ENCODE measurements around the gene EHF. TPM values are rescaled to one million over a fixed set of nuclear protein-coding genes. Genes with fewer than 3 reads are reported as not detected.

EHF gene
- total and polyA plus RNA-seq, 9 donors = 0.06 to 102 (median 5.9) TPM; not detected in 1

- 66 to 74% (median 72%) methylated on average over 3 of the region's 3 CpGs for WGBS, 3 donors
- intact Hi-C loops (cut with DNase I) = no loop called here
These were observed 48.6 kb downstream of the EHF start for GRCh38 chr11:34669458-34669857.

GRCh38 chr11:34671117-34671516, 50.2 kb downstream of the EHF start:
- no peak for DNase-seq
- H3K27me3 ChIP-seq = no peaks in the 10 kb centered on the region
- TF ChIP-seq EP300 (IDR thresholded peaks at IDR 0.05) = no peak
- TF ChIP-seq POLR2A (IDR thresholded peaks at IDR 0.05) = no peak
- TF ChIP-seq CTCF (IDR thresholded peaks at IDR 0.05) = no peak
- WGBS, 3 donors = 43 to 66% (median 61%) methylated on average over 1 of the region's 1 CpG
- H3K4me3 ChIP-seq = no peak overlapping the region
- H3K4me1 ChIP-seq (ENCODE audit: insufficient read depth) = no peaks in the 10 kb centered on the region
- intact Hi-C loops (cut with DNase I) = no loop called here
- H3K27ac ChIP-seq = no peak overlapping the region
- H3K9me3 ChIP-seq = no peaks in the 10 kb centered on the region
- H3K36me3 ChIP-seq = no peaks in the 10 kb centered on the region

More at GRCh38 chr11:34669458-34669857, 48.6 kb downstream of the EHF start:
- H3K4me1 ChIP-seq (ENCODE audit: insufficient read depth) = no peaks in the 10 kb centered on the region
- no peak overlapping the region for H3K4me3 ChIP-seq
- no peaks in the 10 kb centered on the region for H3K36me3 ChIP-seq
- no peaks in the 10 kb centered on the region for H3K27me3 ChIP-seq
- TF ChIP-seq EP300 (IDR thresholded peaks at IDR 0.05) (no peak), CTCF (IDR thresholded peaks at IDR 0.05) (no peak)
- H3K9me3 ChIP-seq = no peaks in the 10 kb centered on the region
- H3K27ac ChIP-seq = no peak overlapping the region
- DNase-seq = no peak

- Histone ChIP-seq H3K4me1 (ENCODE audit: insufficient read depth) (no peaks in the 10 kb centered on the region), H3K27me3 (no peaks in the 10 kb centered on the region), H3K27ac (no peak overlapping the region), H3K4me3 (no peak overlapping the region), H3K36me3 (no peaks in the 10 kb centered on the region), H3K9me3 (no peaks in the 10 kb centered on the region)
- intact Hi-C loops (cut with DNase I) = no loop called here
- no peak for TF ChIP-seq POLR2A (IDR thresholded peaks at IDR 0.05)
- TF ChIP-seq EP300 (IDR thresholded peaks at IDR 0.05) = no peak
- no peak for TF ChIP-seq CTCF (IDR thresholded peaks at IDR 0.05)
- no peak for DNase-seq
- 45 to 70% (median 66%) methylated on average over 1 of the region's 1 CpG for WGBS, 3 donors
These were observed 51.1 kb downstream of the EHF start for GRCh38 chr11:34671946-34672345.

- Histone ChIP-seq H3K4me1 (ENCODE audit: insufficient read depth) (no peaks in the 10 kb centered on the region), H3K27ac (no peak overlapping the region), H3K36me3 (no peaks in the 10 kb centered on the region), H3K9me3 (no peaks in the 10 kb centered on the region), H3K27me3 (no peaks in the 10 kb centered on the region), H3K4me3 (no peak overlapping the region)
- TF ChIP-seq CTCF (IDR thresholded peaks at IDR 0.05) = no peak
- TF ChIP-seq POLR2A (IDR thresholded peaks at IDR 0.05) = no peak
- no peak for TF ChIP-seq EP300 (IDR thresholded peaks at IDR 0.05)
- intact Hi-C loops (cut with DNase I) = no loop called here
- DNase-seq = no peak
- 0 to 73% (median 27%) methylated on average over 1 of the region's 1 CpG for WGBS, 3 donors
These were observed 53.1 kb downstream of the EHF start for GRCh38 chr11:34674038-34674437.

- Histone ChIP-seq H3K27ac (no peak overlapping the region), H3K9me3 (no peaks in the 10 kb centered on the region), H3K36me3 (no peaks in the 10 kb centered on the region), H3K4me3 (no peak overlapping the region), H3K27me3 (no peaks in the 10 kb centered on the region), H3K4me1 (ENCODE audit: insufficient read depth) (no peaks in the 10 kb centered on the region)
- TF ChIP-seq POLR2A (IDR thresholded peaks at IDR 0.05) = no peak
- no peak for TF ChIP-seq CTCF (IDR thresholded peaks at IDR 0.05)
- TF ChIP-seq EP300 (IDR thresholded peaks at IDR 0.05) = no peak
- DNase-seq = no peak
- 83 to 93% (median 83%) methylated on average over 1 of the region's 1 CpG for WGBS, 3 donors
- intact Hi-C loops (cut with DNase I) = no loop called here
These were observed 55.3 kb downstream of the EHF start for GRCh38 chr11:34676227-34676626.

All from ovary (tissue), 9 donors.